ENCODE measurements around the gene RBMX. TPM values are rescaled to one million over a fixed set of nuclear protein-coding genes. Genes with fewer than 3 reads are reported as not detected.
"Not testable (repeated sequence)": the region's sequence is repeated elsewhere in the genome, so short reads cannot be mapped to it uniquely, and the experiment has no call there.

Gene RBMX
- total RNA-seq, 2 experiments from 2014 or later: 320 to 414 TPM

- no peaks in the 10 kb centered on the region for H3K27me3 Mint-ChIP-seq
- H3K36me3 Mint-ChIP-seq (ENCODE audit: low read depth): peaks cover 56% of the 10 kb centered on the region
- peak overlapping the region; percentile 100 for H3K4me3 Mint-ChIP-seq
- intact Hi-C loops (cut with DNase I, micrococcal nuclease): loop anchor here in 1 of 2 experiments (5.0 to 10.0 kb wide), 2 partner anchors 111 to 294 kb away; no protein-coding TSS in a partner anchor
- H3K4me1 Mint-ChIP-seq: peaks cover 25% of the 10 kb centered on the region
- no peak for ATAC-seq
- H3K9me3 Mint-ChIP-seq (ENCODE audit: low read depth): no peaks in the 10 kb centered on the region
- POLR2A ChIA-PET: interaction anchor here (1.0 to 2.0 kb wide), 3 partner anchors 31 to 204 kb away, joined by 3 to 8 read pairs (median 5); no protein-coding TSS in a partner anchor
- peak overlapping the region; percentile 70 for H3K27ac Mint-ChIP-seq
- CTCF ChIA-PET: no interaction called here
- DNase-seq: no peak
These were observed 2.1 kb downstream of the RBMX start for GRCh38 chrX:136878423-136878822.

DNA sequence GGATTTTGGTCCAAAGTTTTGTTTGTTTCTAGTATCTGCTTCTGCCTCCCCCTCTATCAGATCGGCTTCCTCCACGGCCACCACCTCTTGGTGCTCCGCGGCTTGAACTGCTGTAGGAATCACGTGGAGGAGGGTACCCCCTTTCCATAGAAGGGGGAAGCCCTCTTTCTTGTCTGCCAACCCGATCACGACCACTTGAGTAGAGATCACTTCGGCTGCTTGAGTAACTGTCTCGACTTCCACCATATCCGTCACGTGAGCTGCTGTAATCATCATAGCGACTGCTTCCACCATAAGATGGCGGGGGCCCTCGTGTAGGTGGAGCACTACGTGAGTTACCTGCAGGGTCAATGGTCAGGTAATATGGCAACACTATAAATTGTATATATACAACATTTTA is 6.4 kb downstream of the RBMX start:
- DNase-seq; ATAC-seq; CTCF ChIA-PET; H3K9me3 Mint-ChIP-seq (ENCODE audit: low read depth); H3K27me3 Mint-ChIP-seq; H3K4me3 Mint-ChIP-seq: not testable (repeated sequence)
- intact Hi-C loops (cut with DNase I, micrococcal nuclease): loop anchor here in 1 of 2 experiments (10.0 kb wide), 1 partner anchor 289 kb away; no protein-coding TSS in a partner anchor
- Mint-ChIP-seq H3K36me3 (ENCODE audit: low read depth) (peaks cover 77% of the 10 kb centered on the region), H3K27ac (peak overlapping the region; percentile 78), H3K4me1 (peaks cover 45% of the 10 kb centered on the region)
- POLR2A ChIA-PET: interaction anchor here (0.7 kb wide), 1 partner anchor 12 kb away, joined by 3 read pairs; no protein-coding TSS in a partner anchor

GRCh38 chrX:136873210-136873609 is 7.3 kb downstream of the RBMX start:
- Mint-ChIP-seq H3K4me1 (peaks cover 49% of the 10 kb centered on the region), H3K36me3 (ENCODE audit: low read depth) (peaks cover 76% of the 10 kb centered on the region)
- DNase-seq; H3K4me3 Mint-ChIP-seq; H3K9me3 Mint-ChIP-seq (ENCODE audit: low read depth); ATAC-seq; H3K27ac Mint-ChIP-seq; CTCF ChIA-PET; H3K27me3 Mint-ChIP-seq; POLR2A ChIA-PET: not testable (repeated sequence)
- intact Hi-C loops (cut with DNase I, micrococcal nuclease): loop anchor here in 1 of 2 experiments (10.0 kb wide), 1 partner anchor 288 kb away; no protein-coding TSS in a partner anchor

DNA sequence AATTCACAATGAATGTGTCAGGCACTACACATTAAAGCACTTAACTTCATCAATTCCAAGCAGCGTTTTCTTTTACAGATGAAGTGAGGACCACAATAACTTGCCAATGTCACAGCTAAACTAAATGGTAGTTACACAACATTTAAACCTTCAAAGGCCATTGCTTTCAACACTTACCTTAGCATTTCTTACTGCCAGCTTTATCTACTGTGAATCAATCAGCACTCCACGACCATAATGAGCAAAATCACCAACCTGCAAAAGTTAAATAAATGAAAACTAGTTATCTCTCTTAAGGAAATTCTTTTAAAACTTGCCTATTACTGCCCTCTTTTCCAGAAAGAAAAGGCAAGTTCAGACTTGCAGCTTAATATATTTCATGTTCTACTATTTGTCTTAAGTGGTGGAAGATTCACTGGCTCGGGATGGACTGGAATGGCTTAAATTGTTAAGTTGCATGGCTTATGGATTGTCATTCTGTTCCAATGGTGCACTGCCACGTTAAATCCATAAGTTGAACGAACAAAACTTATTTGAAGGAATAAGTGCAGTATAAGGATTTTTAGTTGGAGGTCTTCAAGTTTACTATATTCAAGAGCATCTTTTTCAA is 8.3 kb downstream of the RBMX start:
- Mint-ChIP-seq H3K27ac (peak overlapping the region; percentile 9), H3K4me3 (no peak overlapping the region), H3K27me3 (no peaks in the 10 kb centered on the region), H3K4me1 (peaks cover 52% of the 10 kb centered on the region), H3K9me3 (ENCODE audit: low read depth) (no peaks in the 10 kb centered on the region), H3K36me3 (ENCODE audit: low read depth) (peaks cover 74% of the 10 kb centered on the region)
- POLR2A ChIA-PET: interaction anchor here (0.6 kb wide), 1 partner anchor 119 kb away, joined by 3 read pairs; no protein-coding TSS in a partner anchor
- CTCF ChIA-PET: no interaction called here
- no peak for DNase-seq
- intact Hi-C loops (cut with DNase I, micrococcal nuclease): loop anchor here in 1 of 2 experiments (10.0 kb wide), 1 partner anchor 287 kb away; no protein-coding TSS in a partner anchor
- ATAC-seq: no peak

DNA sequence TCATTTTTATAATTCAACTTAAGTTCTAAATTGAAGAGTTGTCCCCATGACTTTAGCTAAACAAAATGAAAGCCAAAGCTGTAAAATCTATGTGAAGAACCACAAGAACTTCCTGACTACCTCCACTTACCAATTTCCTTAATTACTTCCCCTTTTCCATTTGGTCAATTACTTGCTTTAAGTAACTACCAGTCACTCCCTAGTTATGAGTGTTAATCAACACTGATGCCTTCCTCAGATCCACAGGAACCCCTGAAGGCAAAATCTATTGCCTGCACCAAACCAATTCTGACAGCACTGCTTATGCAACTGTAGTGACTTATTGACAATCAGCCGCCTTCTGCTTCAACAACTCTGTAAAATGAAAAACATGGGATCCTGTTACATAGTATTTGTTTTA is 10.5 kb downstream of the RBMX start:
- Mint-ChIP-seq H3K27me3 (no peaks in the 10 kb centered on the region), H3K4me1 (peaks cover 65% of the 10 kb centered on the region), H3K4me3 (no peak overlapping the region), H3K36me3 (ENCODE audit: low read depth) (peaks cover 81% of the 10 kb centered on the region), H3K27ac (peak overlapping the region; percentile 80), H3K9me3 (ENCODE audit: low read depth) (no peaks in the 10 kb centered on the region)
- CTCF ChIA-PET: interaction anchor here (1.0 kb wide), 1 partner anchor 14 kb away, joined by 3 read pairs; no protein-coding TSS in a partner anchor
- intact Hi-C loops (cut with DNase I, micrococcal nuclease): loop anchor here in 1 of 2 experiments (10.0 kb wide), 1 partner anchor 285 kb away; no protein-coding TSS in a partner anchor
- POLR2A ChIA-PET: interaction anchor here (0.7 kb wide), 1 partner anchor 92 kb away, joined by 8 read pairs; no protein-coding TSS in a partner anchor
- no peak for ATAC-seq
- no peak for DNase-seq

- H3K9me3 Mint-ChIP-seq (ENCODE audit: low read depth): no peaks in the 10 kb centered on the region
These were observed 12.1 kb downstream of the RBMX start for GRCh38 chrX:136868283-136869055.

GRCh38 chrX:136867518-136867917 is 13.0 kb downstream of the RBMX start:
- CTCF ChIA-PET: interaction anchor here (0.6 kb wide), 1 partner anchor 157 kb away, joined by 3 read pairs; no protein-coding TSS in a partner anchor
- peaks cover 71% of the 10 kb centered on the region for H3K36me3 Mint-ChIP-seq (ENCODE audit: low read depth)

More at GRCh38 chrX:136868283-136869055, 12.1 kb downstream of the RBMX start:
- Mint-ChIP-seq H3K36me3 (ENCODE audit: low read depth) (peaks cover 73% of the 10 kb centered on the region), H3K4me1 (peaks cover 53% of the 10 kb centered on the region), H3K27me3 (no peaks in the 10 kb centered on the region), H3K4me3 (no peak overlapping the region), H3K27ac (peak overlapping the region; percentile 77)
- ChIA-PET CTCF (no interaction called here), POLR2A (interaction anchor here (0.6 to 0.9 kb wide), 2 partner anchors 11 to 1656 kb away, joined by 3 read pairs; no protein-coding TSS in a partner anchor)
- ATAC-seq: no peak
- intact Hi-C loops (cut with DNase I, micrococcal nuclease): loop anchor here (5.0 to 10.0 kb wide), 4 partner anchors 101 to 1344 kb away; partner anchors contain the start of gene INTS6L (in 1 of the 2)
- DNase-seq: no peak

DNA sequence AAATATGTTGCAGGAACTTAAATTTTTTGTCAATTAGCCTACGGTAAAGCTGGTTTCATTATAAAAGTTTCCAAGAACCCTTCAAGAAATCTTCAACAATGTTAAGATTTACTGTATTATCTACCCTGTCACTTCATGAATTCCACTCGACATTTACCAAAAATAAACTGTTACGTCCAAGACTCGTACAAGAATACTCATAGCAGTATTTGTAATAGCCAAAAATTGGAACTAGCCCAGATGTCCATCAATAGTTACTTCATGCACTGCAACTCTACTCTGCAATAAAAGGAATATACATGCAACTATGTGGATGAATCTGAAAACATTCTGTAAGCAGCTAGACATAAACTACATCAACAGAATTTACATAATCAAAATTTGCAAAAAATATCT is 13.4 kb downstream of the RBMX start:
- ChIA-PET POLR2A (interaction anchor here (0.7 to 1.2 kb wide), 2 partner anchors 10 to 13 kb away, joined by 3 to 4 read pairs; partner anchors contain the start of gene RBMX), CTCF (interaction anchor here (0.6 kb wide), 1 partner anchor 156 kb away, joined by 3 read pairs; no protein-coding TSS in a partner anchor)
- no peak overlapping the region for H3K4me3 Mint-ChIP-seq
- intact Hi-C loops (cut with DNase I, micrococcal nuclease): loop anchor here (5.0 to 10.0 kb wide), 4 partner anchors 100 to 1342 kb away; partner anchors contain the start of gene INTS6L (in 1 of the 2)
- peak overlapping the region; percentile 78 for H3K27ac Mint-ChIP-seq
- H3K27me3 Mint-ChIP-seq: no peaks in the 10 kb centered on the region
- H3K4me1 Mint-ChIP-seq: peaks cover 44% of the 10 kb centered on the region
- ATAC-seq: no peak
- peaks cover 68% of the 10 kb centered on the region for H3K36me3 Mint-ChIP-seq (ENCODE audit: low read depth)
- H3K9me3 Mint-ChIP-seq (ENCODE audit: low read depth): no peaks in the 10 kb centered on the region
- no peak for DNase-seq

More at GRCh38 chrX:136867518-136867917, 13.0 kb downstream of the RBMX start:
- DNase-seq (no peak), ATAC-seq (peak; percentile 57)
- H3K27me3 Mint-ChIP-seq: no peaks in the 10 kb centered on the region
- no peak overlapping the region for H3K4me3 Mint-ChIP-seq
- no peaks in the 10 kb centered on the region for H3K9me3 Mint-ChIP-seq (ENCODE audit: low read depth)
- peak overlapping the region; percentile 78 for H3K27ac Mint-ChIP-seq
- H3K4me1 Mint-ChIP-seq: peaks cover 47% of the 10 kb centered on the region
- intact Hi-C loops (cut with DNase I, micrococcal nuclease): loop anchor here (5.0 to 10.0 kb wide), 4 partner anchors 100 to 1343 kb away; partner anchors contain the start of gene INTS6L (in 1 of the 2)
- POLR2A ChIA-PET: interaction anchor here (0.7 to 1.2 kb wide), 2 partner anchors 9 to 13 kb away, joined by 3 to 4 read pairs; partner anchors contain the start of gene RBMX

GRCh38 chrX:136866337-136867095 is 14.0 kb downstream of the RBMX start:
- ChIA-PET POLR2A (interaction anchor here (0.7 to 1.2 kb wide), 2 partner anchors 10 to 14 kb away, joined by 3 to 4 read pairs; partner anchors contain the start of gene RBMX), CTCF (no interaction called here)
- no peaks in the 10 kb centered on the region for H3K27me3 Mint-ChIP-seq
- peak overlapping the region; percentile 23 for H3K27ac Mint-ChIP-seq
- H3K4me1 Mint-ChIP-seq: peaks cover 46% of the 10 kb centered on the region
- DNase-seq (no peak), ATAC-seq (no peak)
- intact Hi-C loops (cut with DNase I, micrococcal nuclease): loop anchor here (5.0 to 10.0 kb wide), 4 partner anchors 99 to 1342 kb away; partner anchors contain the start of gene INTS6L (in 1 of the 2)
- no peaks in the 10 kb centered on the region for H3K9me3 Mint-ChIP-seq (ENCODE audit: low read depth)
- peak overlapping the region; percentile 31 for H3K4me3 Mint-ChIP-seq
- peaks cover 68% of the 10 kb centered on the region for H3K36me3 Mint-ChIP-seq (ENCODE audit: low read depth)

Data from activated CD4-positive, alpha-beta T cell treated with anti-CD3 and anti-CD28 coated beads for 36 hours (primary cell).